Measurements from ENCODE around the gene TSPAN18.

Gene TSPAN18

DNA sequence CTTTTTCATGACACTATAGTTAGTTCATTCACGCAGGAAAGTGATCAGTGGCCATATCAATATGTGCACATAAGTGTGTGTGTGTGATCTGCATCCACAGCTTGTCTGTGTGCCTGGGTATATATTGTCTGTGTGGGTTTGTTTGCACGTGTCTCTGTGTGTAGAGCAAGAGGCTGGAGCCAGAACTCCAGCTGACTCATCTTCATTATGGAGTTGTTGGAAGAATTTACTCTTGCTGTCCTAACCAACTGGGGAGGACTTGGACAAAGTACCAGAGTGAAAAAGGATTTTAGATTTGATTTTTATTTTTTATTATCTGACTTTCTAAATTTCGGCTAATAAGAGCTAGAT lies 160.0 kb downstream of the TSPAN18 start:
- DNase-seq (ENCODE audit: low read depth in 2 of 2) = no peak

DNA sequence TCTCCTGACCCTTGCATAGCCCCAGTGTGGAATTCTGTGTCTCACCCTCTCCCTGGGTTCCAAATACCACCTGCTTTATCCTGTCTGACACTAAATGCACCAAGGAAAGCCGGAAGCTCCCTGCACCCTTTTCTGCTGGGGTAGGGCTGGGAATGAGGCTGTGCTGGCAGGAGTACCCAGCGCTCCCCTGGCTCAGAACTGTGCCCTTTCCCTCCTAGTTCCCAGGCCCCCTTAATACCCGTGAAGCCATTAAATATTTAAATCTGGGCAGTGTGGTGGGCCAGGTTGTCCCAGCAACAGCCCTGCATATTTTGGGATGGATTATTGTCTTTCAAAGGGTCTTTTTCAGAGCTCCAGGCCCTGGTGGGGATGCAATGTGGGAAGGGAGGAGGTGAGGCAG lies 160.9 kb downstream of the TSPAN18 start:
- no peak for DNase-seq (ENCODE audit: low read depth in 2 of 2)

DNA sequence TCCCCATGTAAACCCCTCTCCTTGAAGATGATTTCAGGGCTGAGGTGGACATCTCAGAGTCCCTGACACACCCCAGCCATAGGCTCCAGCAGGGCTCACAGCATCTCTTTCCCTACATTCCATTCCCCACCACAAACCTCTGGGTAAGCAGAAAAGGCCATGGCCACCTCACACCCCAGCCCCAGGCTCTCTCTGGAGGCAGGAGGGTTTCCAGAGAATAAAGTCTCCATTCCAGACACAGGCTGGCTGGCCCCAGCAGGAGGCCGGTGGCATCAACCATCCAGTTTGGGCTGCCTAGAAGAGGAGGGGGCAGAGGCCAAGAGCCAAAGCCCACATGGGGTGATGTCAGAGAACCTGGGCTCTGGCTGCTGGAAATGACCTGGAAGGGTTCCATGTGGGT lies 162.5 kb downstream of the TSPAN18 start:
- no peak for DNase-seq (ENCODE audit: low read depth in 2 of 2)

DNA sequence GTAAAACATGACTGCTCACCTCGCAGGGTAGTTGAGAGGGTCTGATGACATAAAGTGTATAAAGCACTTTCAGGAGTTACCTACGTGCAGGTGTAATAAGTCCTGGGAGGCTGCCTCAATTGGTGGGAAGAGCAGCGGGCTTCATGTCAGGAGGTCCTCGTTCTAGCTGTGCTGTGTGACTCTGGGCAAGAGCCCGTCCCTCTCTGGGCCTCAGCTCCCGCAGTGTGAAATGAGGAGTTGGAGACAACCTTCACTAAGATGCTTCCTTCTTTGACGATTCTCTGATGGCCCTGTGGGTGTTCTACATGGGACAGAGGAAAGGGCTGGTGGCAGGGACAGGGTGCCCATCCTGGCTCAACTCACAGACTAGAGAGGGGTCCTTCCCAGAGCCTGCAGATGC lies 166.1 kb downstream of the TSPAN18 start:
- DNase-seq (ENCODE audit: low read depth in 2 of 2) = no peak

- DNase-seq (ENCODE audit: low read depth in 2 of 2) = no peak
These were observed 166.6 kb downstream of the TSPAN18 start for GRCh38 chr11:44893308-44893822.

GRCh38 chr11:44893846-44894617 lies 167.3 kb downstream of the TSPAN18 start:
- DNase-seq (ENCODE audit: low read depth in 2 of 2) = peak; percentile 38 to 53

- no peak for DNase-seq (ENCODE audit: low read depth in 2 of 2)
These were observed 173.2 kb downstream of the TSPAN18 start for GRCh38 chr11:44899959-44900358.

DNA sequence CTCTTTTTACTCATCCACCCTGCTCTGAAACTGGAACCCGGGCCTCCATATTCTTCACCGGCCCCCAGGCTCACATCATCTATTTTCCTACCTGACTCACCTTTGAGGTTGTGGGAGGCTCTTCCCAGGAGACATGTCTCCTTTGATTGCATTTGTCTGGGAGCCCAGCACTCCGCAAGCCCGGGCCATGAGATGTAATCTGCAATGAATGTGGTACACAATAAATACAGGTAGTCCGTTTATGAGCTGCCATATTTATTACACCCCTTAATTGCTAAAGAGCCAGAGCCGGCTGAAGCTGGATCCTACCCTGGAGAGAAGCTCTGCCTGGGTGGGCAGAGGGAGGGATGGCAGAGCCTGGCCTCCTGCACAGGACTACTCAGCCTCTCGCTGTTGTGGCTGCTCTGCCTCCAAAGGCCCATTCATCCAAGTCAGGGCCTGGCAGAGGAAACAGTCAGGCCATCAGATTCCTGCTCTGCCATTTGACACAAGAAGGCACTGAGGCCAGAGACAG lies 174.4 kb downstream of the TSPAN18 start:
- DNase-seq (ENCODE audit: low read depth in 2 of 2) = no peak

DNA sequence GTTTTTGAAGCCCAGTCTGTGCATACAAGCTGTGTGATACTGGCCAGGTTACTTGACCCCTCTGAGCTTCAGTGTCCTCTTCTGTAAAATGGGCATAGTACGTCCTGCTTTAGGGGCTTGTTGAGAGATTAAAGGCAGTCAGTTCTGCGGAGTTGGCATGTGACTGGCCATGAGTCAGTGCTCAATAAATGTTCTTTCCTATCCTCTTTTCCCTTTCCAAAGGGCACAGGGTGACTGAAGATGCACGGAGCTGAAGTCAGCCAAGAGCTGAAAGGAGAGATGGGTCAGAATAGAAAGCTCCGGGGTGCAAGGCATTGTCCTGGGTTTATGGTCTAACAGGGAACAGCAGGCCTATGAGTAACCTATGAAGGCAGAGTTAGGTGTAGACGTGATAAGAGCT lies 175.0 kb downstream of the TSPAN18 start:
- DNase-seq (ENCODE audit: low read depth in 2 of 2) = no peak

DNA sequence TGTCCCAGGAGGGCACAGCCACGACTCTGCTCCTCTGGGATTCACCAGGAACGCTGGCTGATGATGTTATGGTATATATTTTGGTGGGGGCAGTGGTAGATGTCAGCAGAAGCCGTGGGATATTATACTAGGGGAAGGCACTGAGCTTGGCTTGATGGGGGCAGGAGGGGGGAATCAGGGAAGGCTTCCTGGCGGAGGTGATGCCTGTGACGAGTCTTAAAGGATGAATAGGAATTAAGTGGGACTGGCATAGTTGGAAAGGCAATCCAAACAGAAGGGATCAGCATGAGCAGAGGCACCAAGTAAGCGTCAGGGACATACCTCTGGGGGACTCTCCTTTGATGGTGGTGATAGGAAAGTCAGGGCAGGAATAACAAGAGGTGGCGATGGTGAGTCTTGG lies 176.3 kb downstream of the TSPAN18 start:
- no peak for DNase-seq (ENCODE audit: low read depth in 2 of 2)

- no peak for DNase-seq (ENCODE audit: low read depth in 2 of 2)
These were observed 176.8 kb downstream of the TSPAN18 start for GRCh38 chr11:44903518-44903917.

DNA sequence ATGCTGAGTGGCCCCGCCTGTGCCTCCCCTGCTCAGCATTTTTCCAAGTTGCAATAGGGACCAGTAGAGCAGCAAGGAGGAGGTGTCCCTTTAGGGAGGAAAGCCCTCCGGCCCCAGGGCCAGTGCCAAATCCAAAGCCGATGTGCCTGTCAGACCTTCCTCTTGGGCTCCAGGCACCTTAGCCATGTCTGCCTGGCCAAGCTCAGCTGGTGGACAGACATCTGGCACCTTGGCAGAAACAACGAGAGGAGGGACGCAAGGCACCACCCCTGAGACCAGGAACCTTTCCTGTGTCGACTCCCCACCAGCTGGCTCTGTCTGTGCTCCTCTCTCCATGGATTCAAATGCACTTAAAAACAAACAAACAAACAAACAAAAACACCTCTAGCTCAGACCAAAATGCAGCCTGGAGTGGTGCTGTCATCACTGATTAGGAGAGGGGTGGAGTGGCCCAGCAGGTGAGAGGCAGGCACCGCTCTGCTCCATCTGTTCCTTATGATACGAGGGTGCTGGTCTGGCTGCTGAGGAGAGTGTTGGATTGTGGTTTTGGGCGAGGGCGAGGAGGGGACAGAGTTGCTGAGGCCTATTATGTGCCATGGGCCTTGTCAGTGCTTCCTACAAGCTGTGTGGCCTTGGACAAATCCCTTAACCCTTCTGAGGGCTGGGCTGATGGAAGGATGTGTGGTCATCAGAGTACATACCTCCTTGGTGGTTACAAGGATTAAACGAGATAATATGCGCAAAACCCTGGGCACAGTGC lies 177.7 kb downstream of the TSPAN18 start:
- DNase-seq (ENCODE audit: low read depth in 2 of 2) = no peak

DNA sequence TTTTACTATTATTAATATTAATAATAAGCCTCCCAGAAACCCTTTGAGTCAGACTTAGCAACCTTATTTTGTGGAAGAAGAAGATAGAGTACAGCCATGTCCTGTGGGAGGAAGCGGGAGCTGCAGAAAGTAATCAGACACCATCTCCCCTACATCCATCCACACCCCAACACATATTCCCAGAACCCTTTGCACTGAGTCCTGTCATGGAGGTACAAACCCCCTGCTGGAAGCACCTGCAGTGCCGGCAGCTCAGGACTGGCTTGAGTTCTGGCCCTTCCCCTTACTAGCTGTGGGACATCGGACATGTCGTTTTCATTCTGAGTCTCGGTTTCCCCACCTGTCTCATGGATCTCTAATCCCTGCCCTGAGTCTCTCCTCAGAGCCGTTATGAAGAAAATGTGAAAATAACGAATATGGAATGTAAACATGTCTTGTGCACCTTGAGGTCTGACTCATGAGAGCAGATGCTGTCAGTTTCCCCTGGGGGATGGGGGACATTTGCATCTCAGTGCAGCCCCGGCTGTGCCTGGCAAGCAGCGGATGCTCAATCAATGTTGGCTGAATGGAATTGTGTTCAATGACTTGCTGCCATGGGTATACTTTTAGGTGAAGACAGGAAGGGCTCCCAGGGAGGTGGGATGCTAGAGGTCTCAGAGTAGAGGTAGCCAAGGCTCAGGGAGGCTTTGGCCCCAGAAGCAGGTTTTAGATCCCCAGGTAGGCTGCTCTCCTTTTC lies 178.5 kb downstream of the TSPAN18 start:
- DNase-seq (ENCODE audit: low read depth in 2 of 2) = no peak

DNA sequence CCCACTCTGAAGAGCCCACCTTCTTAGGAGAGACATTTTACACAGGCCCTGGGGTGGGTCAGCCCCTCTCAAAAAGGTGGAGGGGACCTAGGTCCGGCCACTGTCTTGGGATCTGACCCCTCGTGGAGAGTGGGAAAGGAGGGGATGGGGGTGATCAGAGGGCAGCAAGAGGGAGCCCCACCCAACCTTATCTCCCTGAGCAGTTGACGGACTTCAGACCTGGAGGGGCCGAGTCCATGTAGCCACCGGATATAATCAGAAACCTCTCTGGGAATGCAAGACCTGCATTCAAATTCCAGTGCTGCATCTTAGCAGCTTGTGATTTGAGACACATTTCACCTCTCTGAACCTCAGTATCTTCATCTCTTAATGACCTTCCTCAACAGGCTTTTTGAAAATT lies 179.9 kb downstream of the TSPAN18 start:
- no peak for DNase-seq (ENCODE audit: low read depth in 2 of 2)

- no peak for DNase-seq (ENCODE audit: low read depth in 2 of 2)
These were observed 182.8 kb downstream of the TSPAN18 start for GRCh38 chr11:44909557-44909956.

- DNase-seq (ENCODE audit: low read depth in 2 of 2) = no peak
These were observed 183.8 kb downstream of the TSPAN18 start for GRCh38 chr11:44910591-44910990.

DNA sequence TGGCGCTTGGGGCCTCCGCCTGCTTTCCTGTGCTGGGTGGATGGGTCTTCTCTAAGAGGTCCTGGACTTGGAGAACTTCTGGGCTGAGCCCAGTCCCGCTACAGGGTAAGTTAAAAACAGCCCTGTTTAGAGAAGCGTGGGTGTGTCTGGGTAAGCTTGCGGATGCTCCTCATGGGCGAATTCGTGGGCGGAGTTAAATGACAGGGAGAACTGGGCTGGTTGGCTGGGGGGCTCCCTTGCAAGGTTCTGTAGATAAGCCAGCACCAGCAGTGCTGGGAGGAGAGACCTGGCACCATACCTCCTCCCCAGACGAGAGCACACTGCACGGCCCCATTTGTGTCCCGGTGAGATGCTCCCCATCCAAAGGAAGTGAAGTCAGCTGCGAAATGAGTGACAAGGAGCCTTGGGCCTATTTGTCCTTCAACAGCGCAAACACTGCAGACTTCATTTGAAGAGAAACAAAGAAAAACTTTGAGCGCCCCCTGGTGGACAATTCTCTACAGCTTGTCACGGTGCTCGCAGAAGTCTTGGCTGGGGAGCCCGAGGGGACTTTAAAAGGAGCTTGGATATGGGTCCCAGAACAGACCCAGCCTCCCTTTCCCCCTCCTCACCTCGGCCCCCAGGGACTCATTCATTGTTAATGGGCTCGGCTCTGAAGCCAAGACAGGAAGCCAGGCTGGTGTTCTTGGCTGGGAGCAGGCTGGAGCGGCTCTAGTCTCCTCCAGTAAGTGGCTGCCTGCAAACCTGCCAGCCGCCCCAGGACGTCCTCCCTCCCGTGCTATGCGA lies 184.5 kb downstream of the TSPAN18 start:
- peak; percentile 72 to 88 for DNase-seq (ENCODE audit: low read depth in 2 of 2)

DNA sequence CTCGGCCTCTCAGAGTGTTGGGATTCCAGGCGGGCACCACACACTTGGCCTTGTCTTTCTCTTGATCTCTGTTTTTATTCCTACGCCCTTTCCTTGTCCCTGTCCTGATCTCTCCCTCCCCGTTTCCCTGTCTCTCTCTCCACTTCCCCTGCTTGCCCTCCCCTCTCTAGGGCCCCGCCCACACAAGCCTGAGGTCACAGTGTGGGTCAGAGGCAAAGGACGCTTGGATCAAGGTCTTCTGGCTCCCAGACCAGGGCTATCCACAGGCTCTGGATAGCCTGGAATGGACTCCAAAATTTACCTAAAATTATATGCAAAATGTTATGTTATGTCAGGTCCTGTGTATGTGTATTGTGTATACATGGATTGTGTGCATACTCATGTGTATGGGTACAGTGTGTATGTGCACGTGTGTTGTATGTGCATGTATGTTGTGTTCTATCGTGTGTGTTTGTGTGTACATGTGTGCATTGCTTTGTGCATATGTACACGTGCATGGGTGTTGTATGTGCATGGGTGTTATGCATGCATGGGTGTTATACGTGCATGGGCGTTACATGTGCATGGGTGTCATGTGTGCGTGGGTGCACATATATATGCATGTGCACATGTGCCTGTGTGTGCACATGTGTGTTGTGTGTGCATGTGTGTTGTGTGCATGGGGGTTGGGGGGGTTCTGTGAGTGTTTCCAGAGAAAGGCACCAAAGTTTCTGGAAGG lies 185.7 kb downstream of the TSPAN18 start:
- DNase-seq (ENCODE audit: low read depth in 2 of 2) = no peak

GRCh38 chr11:44913502-44913901 lies 186.7 kb downstream of the TSPAN18 start:
- no peak for DNase-seq (ENCODE audit: low read depth in 2 of 2)

DNA sequence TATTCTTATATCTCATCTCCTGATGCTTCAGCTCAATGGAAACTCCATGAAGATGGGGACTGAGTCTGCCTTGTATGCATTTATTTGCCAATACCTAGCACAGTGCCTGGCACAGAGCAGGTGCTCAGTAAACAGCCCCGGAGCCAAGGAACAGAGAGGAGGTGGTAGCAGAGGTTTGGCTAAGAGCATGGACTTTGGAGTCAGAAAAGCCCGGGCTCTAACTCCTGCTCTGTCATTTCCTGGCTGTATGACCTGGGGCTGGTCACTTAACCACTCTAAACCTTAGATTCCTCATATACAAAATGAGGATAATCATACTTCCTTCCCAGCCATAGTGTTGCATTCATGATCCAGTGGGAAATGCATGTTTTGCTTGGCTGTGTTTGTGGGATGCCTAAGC lies 187.3 kb downstream of the TSPAN18 start:
- no peak for DNase-seq (ENCODE audit: low read depth in 2 of 2)

- DNase-seq (ENCODE audit: low read depth in 2 of 2) = no peak
These were observed 188.2 kb downstream of the TSPAN18 start for GRCh38 chr11:44915004-44915403.
